Liver (tissue), 3 donors: ENCODE data around the gene GAP43.

Experiments used
- ATF3 ChIP-seq: IDR thresholded peaks from 2 replicates; pipeline ENCODE4 v1.6.1; 2016; ENCODE audit warnings: antibody characterized with exemption
- CTCF ChIP-seq: fragments of 150-350 bp; IDR thresholded peaks from 2 replicates; pipeline ENCODE4 v1.5.1; 2017; ENCODE audit warnings: improper control_type of control experiment, low read depth, low read length; ENCODE audit not compliant: missing input control
- FOXA1 ChIP-seq: IDR thresholded peaks from 2 replicates; pipeline ENCODE4 v1.6.1; 2016; ENCODE audit warnings: antibody characterized with exemption
- FOXA2 ChIP-seq: IDR thresholded peaks from 2 replicates; pipeline ENCODE4 v1.6.1; 2016; ENCODE audit warnings: antibody characterized with exemption
- HNF4A ChIP-seq, 2 donors: conservative IDR thresholded peaks; 2 replicates each; pipeline ENCODE4 v1.6.1; 2016; ENCODE audit warnings: antibody characterized with exemption in 2 of 2, mild to moderate bottlenecking in 2 of 2
- MAX ChIP-seq: IDR thresholded peaks from 2 replicates; pipeline ENCODE4 v1.6.1; 2016; ENCODE audit warnings: antibody characterized with exemption
- NR2F2 ChIP-seq: IDR thresholded peaks from 2 replicates; pipeline ENCODE4 v1.6.1; 2016; ENCODE audit warnings: antibody characterized with exemption
- RAD21 ChIP-seq, 2 donors: IDR thresholded peaks; 2 replicates each; pipeline ENCODE4 v1.6.1; 2016; ENCODE audit warnings: antibody characterized with exemption in 2 of 2, mild to moderate bottlenecking in 2 of 2
- REST ChIP-seq: IDR thresholded peaks from 2 replicates; pipeline ENCODE4 v1.6.1; 2016; ENCODE audit warnings: antibody characterized with exemption, mild to moderate bottlenecking
- RXRA ChIP-seq, 2 donors: IDR thresholded peaks; 2 replicates each; pipeline ENCODE4 v1.6.1; 2017 to 2018; ENCODE audit warnings: antibody characterized with exemption in 2 of 2, mild to moderate bottlenecking in 1 of 2
- SP1 ChIP-seq: IDR thresholded peaks from 2 replicates; pipeline ENCODE4 v1.6.1; 2018; ENCODE audit warnings: antibody characterized with exemption, mild to moderate bottlenecking
- TAF1 ChIP-seq: conservative IDR thresholded peaks from 2 replicates; pipeline ENCODE4 v1.6.1; 2016; ENCODE audit warnings: antibody characterized with exemption, mild to moderate bottlenecking
- YY1 ChIP-seq: IDR thresholded peaks from 2 replicates; pipeline ENCODE4 v1.6.1; 2016; ENCODE audit warnings: antibody characterized with exemption, mild to moderate bottlenecking
- donor health status: healthy.
- donor health status: healthy.

- no peak for TF ChIP-seq RAD21 (IDR thresholded peaks at IDR 0.05)
- TF ChIP-seq REST: no peak
- TF ChIP-seq NR2F2: no peak
- no peak for TF ChIP-seq FOXA1
- no peak for TF ChIP-seq MAX
- TF ChIP-seq CTCF: no peak
- no peak for TF ChIP-seq YY1
- TF ChIP-seq HNF4A (conservative IDR thresholded peaks at IDR 0.05): no peak
- TF ChIP-seq SP1: no peak
- TF ChIP-seq TAF1: no peak
- no peak for TF ChIP-seq ATF3
- TF ChIP-seq RXRA (IDR thresholded peaks at IDR 0.05): no peak
- no peak for TF ChIP-seq FOXA2
Observed at GRCh38 chr3:115638241-115638640, 14.9 kb downstream of the GAP43 start.
